Epidermal melanocyte (primary cell): Measurements from ENCODE around the gene IL17RC.
"Not testable (repeated sequence)": the region's sequence is repeated elsewhere in the genome, so short reads cannot be mapped to it uniquely, and the experiment has no call there.

Experiments
- DNase-seq: peaks from one replicate; pipeline ENCODE4 v3.0.0; 2011; ENCODE audit warnings: low spot score; ENCODE audit not compliant: insufficient read length

IL17RC gene

DNA sequence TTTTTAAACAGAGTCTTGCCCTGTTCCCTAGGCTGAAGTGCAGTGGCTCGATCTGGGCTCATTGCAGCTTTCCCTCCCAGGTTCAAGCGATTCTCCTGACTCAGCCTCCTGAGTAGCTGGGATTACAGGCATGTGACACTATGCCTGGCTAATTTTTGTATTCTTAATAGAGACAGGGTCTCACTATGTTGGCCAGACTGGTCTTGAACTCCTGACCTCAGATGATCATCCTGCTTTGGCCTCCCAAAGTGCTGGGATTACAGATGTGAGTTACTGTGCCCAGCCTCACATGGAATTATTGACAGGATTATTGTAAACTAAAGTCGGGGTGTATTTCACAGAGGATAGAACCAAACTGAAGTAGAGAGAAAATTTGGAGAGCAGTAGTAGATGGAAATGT, 21.2 kb upstream of the IL17RC start:
- DNase-seq = not testable (repeated sequence)

DNA sequence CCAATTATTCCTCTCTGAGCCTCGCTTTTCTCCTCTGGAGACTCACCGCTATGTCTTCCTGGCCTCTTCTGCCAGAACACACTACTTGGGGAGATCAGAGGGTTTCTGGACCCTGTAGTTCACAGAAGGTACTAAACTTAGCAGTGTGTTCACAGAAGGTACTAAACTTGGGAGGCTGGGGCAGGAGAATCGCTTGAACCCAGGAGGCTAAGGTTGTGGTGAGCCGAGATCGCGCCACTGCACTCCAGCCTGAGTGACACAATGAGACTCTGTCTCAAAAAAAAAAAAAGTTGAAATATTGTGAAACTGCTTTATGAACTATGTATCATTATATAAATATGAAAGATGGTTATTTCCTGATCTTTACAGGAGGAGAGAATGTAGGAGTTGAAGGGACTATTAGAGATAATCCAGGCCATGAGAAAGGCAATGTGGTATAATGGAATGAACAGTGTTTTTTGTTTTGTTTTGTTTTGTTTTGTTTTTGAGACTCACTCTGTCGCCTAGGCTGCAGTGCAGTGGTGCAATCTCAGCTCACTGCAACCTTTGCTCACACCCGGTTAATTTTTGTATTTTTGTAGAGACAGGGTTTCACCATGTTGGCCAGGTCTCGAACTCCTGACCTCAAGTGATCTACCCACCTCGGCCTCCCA, 20.0 kb upstream of the IL17RC start:
- not testable (repeated sequence) for DNase-seq

DNA sequence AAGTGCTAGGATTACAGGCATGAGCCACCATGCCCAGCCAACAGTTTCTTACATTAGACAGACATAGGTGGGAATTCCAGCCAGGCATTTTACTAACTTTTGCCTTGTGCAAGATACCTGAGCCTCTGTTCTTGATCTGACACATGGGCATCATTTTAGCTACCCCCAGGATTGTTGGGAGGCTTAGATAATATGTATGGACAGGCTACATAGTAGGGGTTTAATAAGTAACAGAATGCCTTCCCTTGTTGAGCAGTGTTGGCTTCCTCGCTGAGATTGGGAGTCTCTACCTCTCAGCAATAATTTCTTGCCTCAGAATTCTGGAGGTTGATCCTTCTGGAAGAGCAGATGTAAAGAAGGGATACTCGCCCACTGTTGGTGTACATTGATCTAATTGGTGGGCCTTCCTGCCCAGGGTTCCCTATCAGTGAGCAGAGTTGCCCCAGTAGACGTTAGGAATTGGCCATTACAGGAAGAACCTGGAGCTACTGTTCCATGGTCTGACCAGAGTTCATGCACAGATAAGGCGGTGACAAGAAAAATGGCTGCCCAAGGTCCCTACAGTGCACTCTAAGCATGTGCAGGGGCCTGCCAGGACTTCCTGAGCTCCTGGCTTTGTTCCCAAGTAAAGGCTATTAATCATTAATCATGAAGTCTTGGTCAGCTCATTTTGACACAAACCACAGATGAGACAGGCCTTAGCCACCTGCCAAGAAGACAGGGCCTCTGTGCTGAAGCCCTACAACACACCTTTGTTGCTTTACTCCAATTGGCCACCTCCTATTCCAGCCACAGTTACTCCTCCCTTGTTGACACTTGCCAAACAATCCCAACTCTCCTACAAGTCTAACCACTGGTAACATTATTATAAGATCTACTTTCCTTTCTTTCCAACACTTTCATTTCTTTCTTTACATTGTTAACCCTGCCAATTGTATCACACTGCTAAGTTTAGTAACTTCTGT, 19.2 kb upstream of the IL17RC start:
- DNase-seq = no peak

DNA sequence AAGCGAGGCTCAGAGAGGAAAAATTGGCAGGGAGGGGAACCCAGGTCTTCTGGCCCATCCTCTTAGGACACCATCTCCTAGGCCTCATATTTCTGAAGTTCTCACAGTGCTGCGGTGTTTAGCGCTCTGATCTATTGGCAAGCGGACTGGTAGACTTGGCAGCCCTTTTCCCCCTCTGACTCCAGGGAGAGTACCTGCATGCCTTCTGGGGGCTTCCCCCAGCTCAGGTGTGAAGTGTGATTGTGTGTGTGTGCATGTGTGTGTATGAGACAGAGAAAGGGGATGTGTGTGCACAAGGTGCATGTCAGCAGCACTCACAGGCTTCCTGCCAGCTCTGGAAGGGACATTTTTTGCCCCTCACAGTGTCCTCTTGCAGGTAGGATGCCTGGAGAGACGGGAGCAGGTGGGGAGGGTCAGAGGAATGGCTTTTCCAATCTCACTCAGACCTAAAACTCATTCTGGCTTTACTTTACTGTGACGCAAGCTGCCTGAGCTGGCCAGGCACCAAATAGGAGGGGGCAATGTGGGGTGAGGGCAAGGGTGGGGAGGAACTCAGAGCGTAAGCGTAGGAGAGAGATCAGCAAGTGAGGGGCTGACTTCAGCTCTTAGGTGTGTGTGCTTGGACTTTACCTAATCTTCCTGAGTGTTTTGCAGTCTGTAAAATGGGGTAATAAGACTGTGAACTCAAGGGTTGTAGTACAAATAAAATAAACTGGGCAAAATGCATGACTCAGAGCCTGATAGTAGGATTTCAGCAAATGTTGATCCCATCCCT, 18.2 kb upstream of the IL17RC start:
- no peak for DNase-seq

DNA sequence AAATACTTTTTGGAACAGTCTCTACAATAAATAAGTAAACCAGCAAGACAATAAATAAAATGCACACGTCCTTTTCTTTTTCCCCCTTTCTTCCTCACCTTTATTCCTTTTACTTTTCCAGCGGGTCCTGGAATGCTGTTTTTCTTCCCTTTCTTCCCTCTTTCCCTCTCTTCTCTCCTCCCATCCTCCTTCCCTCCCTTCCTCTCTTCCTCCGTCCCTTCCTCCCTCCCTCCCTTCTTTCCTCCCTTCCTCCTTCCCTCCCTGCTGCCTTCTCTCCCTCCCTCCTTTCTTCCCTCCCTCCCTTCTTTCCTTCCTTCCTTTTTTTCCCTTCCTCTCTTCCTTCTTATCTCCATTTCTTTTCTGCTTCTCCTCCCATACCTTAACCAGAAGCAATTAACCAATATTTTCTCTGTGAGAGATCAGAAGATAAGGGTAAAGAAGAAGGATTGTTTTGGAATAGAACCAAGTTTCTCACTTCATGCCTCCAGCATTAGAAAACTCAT, 17.6 kb upstream of the IL17RC start:
- DNase-seq = no peak

DNA sequence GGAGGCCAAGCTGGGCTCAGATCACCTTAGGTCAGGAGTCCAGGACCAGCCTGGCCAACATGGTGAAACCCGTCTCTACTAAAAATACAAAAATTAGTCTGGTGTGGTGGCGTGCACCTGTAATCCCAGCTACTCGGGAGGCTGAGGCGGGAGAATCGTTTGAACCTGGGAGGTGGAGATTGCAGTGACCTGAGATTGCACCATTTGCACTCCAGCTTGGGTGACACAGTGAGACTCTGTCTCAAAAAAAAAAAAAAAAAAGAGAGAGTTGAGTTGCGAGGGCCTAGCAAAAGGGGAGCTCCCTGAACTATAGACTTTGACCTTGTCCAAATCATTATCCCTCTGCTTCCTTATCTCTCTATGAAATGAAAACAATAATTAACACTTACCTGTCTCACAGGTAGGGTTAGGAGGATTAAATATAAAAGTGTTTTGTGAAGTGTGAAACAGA, 15.9 kb upstream of the IL17RC start:
- not testable (repeated sequence) for DNase-seq

DNA sequence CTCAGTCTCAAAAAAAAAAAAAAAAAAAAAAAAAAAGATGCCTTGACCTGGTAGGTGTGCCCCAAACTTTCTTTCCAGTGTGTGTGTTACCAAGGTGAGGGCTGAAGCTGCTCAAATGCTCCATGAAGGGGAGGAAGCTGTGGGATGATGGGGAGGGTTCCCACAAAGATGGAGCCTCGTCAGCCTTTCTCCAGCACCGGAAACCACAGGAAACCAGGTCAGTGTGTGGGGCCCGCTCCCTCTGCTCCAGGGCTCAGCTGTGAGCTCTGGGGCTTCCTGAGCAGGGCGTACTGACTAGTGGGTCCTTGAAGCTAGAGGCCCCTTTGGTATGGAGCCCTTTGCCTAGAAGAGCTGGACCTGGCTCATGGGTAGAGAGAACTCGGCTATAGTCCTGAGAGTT, 14.9 kb upstream of the IL17RC start:
- DNase-seq = no peak

DNA sequence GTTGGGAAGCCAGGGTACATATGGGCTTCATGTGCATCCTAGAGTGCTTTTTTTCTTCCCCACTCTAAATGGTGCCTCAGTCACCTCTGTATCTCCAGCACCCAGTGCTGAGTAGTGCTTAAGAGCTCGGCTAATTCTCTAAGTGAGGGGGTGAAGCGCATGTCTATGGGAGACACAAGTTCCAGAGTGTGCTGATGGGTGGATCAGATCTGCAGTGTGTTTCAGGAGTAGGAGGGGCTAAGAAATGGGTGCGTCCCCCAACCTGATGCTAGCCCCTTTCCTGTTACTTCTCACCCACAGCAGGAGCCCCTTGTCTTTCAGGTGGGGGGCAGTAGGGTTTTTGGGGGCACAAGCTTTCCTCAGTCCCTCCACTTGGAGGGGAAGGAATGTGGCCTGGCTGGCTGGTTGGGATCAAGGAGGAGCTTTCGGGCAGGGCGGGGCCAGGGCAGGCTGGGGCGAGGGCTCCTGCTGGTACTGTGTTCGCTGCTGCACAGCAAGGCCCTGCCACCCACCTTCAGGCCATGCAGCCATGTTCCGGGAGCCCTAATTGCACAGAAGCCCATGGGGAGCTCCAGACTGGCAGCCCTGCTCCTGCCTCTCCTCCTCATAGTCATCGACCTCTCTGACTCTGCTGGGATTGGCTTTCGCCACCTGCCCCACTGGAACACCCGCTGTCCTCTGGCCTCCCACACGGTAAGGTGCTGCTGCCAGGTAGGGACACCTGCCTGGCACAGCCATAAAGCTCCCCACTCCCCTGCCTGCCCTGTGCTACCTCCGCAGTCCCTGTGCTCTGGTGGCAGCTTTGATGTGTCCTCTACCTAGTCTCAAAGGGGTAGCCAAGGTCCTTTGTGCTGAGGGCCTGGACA, 14.3 kb upstream of the IL17RC start, which contains the start of gene IL17RE:
IL17RE (plus strand) TSS at position 477 of the 866 bp plus-strand sequence; CDS start at position 562, 85 bp downstream.
- DNase-seq = no peak

DNA sequence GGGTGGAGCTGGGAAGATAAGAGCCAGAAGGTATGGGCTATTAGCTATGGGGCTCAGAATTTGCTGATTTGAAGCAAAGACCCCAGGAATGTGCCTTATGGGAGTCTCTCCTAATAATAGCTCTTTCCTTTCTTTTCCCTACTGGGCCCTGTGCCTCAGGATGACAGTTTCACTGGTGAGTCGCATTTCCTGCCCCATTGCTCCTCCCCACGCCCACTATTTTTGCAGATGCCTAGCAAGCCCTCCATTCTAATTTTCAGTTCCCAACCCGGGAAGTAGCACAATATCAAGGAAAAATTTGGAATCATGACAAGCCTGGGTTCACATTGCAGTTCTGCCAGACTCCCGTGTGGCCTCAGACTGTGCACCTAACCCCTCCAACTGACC, 13.7 kb upstream of the IL17RC start:
- DNase-seq = no peak

DNA sequence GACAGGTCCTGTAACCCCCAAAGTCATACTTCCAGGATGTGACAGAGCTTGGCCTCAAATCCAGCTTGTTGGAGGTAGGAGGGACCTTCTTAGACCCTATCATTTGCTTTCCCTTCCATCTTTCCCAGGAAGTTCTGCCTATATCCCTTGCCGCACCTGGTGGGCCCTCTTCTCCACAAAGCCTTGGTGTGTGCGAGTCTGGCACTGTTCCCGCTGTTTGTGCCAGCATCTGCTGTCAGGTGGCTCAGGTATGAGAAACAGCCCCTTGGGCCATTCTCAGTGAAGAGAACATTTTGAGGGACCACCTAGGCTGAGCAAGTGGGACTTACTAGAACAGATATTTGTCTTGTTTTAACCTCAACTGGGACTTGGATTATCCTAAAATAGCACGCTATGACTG, 13.0 kb upstream of the IL17RC start:
- DNase-seq = no peak

DNA sequence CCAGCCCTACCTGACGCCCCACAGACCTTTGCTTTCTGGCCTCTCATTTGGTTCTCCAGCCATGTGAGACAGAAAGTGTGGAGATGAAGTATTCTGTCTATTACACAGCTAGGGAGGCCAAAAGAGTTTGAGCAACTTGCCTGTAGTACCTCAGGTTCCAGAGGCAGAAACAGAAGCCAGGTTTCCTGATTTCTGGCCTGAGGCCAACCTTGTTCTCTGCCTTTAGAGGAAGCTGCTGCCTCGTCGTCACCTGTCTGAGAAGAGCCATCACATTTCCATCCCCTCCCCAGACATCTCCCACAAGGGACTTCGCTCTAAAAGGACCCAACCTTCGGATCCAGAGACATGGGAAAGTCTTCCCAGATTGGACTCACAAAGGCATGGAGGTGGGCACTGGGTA, 10.4 kb upstream of the IL17RC start:
- no peak for DNase-seq

DNA sequence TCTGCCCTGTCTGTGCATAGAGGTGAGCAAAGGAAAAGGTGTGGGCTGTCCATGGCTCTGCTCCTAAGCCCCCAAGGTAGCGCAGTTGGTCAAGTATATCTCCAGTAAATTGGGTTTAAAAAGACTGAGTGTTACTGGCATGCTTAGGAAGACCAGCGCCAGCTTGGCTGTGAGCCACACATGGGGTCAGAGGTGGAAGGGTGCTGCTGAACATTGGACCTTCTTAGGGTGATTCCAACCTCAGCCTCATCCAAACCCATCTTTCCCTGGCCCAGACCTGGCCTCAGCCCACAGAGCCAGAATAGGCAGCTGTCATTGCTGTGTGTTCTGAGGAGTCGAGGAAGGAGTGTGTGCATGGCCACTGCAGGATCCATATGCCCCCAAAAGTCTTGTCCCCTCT, 8.6 kb upstream of the IL17RC start:
- DNase-seq = no peak

DNA sequence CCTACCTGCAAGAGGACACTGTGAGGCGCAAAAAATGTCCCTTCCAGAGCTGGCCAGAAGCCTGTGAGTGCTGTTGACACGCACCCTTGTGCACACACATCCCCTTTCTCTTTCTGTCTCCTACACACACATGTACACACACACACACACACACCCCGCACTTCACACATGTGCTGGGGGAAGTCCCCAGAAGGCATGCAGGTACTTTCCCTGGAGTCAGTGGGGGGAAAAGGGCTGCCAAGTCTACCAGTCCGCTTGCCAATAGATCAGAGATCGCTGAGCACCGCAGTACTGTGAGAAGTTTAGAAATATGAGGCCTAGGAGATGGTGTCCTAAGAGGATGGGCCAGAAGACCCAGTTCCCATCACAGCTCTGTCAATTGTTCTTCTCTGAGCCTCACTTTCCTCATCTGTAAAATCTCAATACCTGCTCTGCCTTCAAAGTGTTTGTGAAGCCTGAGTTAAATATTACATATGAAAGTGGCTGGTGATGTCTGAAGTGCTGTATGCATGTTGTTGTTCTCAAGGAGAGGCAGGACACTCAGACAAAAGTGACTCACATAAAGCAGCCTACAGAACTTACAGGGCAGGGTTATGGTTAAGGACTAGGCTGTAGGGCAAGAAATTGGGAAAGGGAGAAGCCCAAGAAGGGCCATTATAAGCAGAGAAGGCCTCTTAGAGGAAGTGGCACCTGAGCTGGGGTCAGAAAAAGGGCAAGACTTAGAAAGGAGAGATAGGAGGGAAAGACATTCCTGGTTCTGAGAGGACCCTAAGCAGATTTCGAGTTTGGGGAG, 7.5 kb upstream of the IL17RC start:
- no peak for DNase-seq

DNA sequence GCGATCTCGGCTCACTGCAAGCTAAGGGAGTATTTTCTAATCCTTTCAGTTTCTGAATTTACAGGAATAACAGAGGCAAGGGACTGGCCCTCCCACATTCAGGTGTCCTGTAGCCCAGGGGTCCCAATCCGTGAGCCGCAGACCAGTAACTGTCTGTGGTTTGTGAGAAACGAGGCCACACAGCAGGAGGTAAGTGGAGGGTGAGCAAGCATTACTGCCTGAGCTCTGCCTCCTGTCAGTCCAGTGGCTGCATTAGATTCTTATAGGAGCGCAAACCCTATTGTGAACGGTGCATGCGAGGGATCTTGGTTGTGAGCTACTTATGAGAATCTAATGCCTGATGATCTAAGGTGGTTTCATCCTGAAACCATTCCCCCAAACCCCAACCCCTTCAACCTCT, 5.0 kb upstream of the IL17RC start:
- no peak for DNase-seq

DNA sequence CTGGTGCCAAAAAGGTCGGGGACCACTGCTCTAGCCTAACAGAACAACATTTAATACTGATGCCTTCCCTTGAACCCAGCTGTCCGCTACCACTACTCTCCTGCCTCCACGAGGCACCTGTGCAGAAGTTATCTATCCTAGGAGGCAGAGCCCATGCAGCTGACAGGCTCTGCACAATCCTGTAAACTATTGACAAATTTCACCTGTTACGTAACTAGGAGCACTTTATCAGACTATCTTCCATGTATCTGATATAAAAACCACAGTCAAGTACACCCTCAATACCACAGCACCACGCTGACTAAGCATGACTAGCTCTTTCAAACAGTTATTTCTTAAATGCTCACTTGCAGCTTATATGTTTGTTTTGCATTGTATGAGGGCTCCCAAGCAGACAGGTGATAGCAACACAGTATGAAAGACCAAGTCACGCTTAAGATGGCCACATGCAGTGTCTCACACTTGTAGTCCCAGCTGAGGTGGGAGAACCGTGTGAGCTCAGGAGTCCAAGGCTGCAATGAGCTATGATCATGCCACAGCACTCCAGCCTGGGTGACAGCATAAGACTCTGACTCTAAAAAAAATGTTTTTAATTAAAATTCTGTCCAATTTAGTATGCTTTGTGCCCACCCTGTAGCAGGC, 4.5 kb upstream of the IL17RC start:
- DNase-seq = no peak

DNA sequence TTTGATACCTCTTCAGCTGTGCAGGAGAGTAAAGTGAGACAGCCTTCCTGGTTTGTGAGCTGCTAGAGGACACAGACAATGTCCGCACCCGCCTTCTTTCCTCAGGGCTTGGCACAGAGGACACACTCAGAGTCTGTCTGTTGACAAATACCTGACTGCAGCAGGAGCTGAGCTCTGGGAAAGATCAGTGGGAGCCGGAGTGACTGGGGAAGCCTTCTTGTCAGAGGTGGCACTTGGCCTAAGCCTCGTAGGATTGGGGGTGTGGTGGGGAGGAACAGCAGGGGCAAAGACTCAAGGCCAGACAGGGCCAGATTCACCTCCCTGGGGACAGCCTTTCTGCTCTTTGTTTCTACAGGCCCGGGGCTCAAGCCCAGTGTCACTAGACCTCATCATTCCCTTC, 3.3 kb upstream of the IL17RC start:
- DNase-seq = no peak

DNA sequence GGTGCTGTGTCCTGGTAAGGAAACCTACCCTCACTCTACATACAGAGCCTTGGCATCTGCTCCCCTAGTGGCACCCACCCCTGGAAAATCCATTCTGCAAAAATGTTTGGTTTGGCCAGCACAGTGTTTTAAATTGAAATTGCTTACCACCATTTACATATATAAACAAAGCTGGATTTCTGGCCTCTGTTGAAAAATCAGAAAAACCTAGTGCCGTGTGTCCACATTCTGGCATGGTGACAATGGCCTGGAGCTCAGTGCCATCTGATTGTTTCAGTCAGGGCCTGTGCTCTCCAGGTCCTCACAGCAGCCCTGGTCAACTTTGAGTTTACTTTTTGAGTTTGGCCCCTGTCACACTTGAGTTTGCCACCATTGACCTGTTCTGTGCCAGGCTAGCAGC, 2.9 kb upstream of the IL17RC start:
- DNase-seq = no peak

DNA sequence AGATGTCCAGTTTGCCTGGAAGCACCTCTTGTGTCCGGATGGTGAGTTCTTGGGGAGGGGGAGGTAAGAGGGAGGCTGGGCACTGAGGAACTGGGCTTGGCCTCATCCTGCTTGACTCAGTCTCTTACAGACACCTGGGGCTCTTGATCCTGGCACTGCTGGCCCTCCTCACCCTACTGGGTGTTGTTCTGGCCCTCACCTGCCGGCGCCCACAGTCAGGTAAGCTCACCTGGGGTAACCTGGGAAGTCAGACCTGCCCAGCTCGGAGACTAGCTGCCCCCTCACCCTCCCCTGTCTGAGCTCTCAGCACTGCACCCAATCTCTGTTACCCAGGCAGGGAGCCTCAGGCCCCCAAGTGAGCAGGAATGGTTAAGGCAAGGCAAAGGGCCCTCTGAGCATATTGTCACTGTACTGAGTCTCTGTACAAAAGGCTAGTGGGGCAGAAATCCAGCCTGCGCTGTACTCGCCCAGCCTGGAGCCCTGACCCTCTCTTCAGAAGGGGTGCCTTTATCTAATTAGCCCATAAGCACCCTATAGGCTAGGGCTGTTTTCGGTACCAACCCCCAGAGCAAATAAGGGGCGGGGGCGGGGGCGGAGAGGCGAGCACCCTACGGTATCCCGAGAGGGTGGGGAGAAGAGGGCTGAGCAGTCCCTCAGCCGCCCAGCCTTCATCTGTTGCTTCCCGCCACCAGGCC, 2.2 kb upstream of the IL17RC start:
- no peak for DNase-seq
